GM06990 (cell line): ENCODE results near the gene CTDSP2.

Source experiments
- DNase-seq: peaks from one replicate; pipeline ENCODE4 v3.0.0-alpha.2; 2011; ENCODE audit not compliant: insufficient read length; ENCODE audit errors: extremely low read depth
- H3K27me3 ChIP-seq: replicated peaks from 2 replicates; pipeline ENCODE4 v1.6.0; 2011; ENCODE audit warnings: low read length; ENCODE audit not compliant: control insufficient read depth, insufficient read depth
- H3K36me3 ChIP-seq: 2 replicates; pipeline ENCODE4 v1.5.1; 2011; ENCODE audit warnings: low read length; ENCODE audit not compliant: control insufficient read depth, insufficient read depth
- H3K4me3 ChIP-seq: replicated peaks from 2 replicates; pipeline ENCODE4 v1.5.1; 2011; ENCODE audit warnings: low read depth, mild to moderate bottlenecking, control low read depth, low read length
- CTCF ChIP-seq: IDR thresholded peaks from 2 replicates; pipeline ENCODE4 v1.5.1; 2011; ENCODE audit warnings: low read length, control low read depth, mild to moderate bottlenecking, inconsistent platforms; ENCODE audit not compliant: insufficient read depth, poor library complexity, severe bottlenecking

Gene CTDSP2

GRCh38 chr12:57872362-57872761, 25.8 kb upstream of the CTDSP2 start:
- Histone ChIP-seq H3K4me3 (no peak overlapping the region), H3K36me3 (no peaks in the 10 kb centered on the region), H3K27me3 (no peaks in the 10 kb centered on the region)
- TF ChIP-seq CTCF: no peak
- no peak for DNase-seq

- Histone ChIP-seq H3K36me3 (no peaks in the 10 kb centered on the region), H3K4me3 (no peak overlapping the region), H3K27me3 (no peaks in the 10 kb centered on the region)
- no peak for TF ChIP-seq CTCF
- DNase-seq: no peak
Measured at GRCh38 chr12:57869927-57870318, 23.4 kb upstream of the CTDSP2 start.

- no peak for DNase-seq
- no peaks in the 10 kb centered on the region for H3K36me3 ChIP-seq
- no peak overlapping the region for H3K4me3 ChIP-seq
- no peaks in the 10 kb centered on the region for H3K27me3 ChIP-seq
- no peak for TF ChIP-seq CTCF
Measured at GRCh38 chr12:57869298-57869926, 22.9 kb upstream of the CTDSP2 start.

GRCh38 chr12:57868851-57869268, 22.3 kb upstream of the CTDSP2 start:
- Histone ChIP-seq H3K4me3 (no peak overlapping the region), H3K27me3 (no peaks in the 10 kb centered on the region), H3K36me3 (no peaks in the 10 kb centered on the region)
- TF ChIP-seq CTCF: no peak
- DNase-seq: no peak

- Histone ChIP-seq H3K36me3 (no peaks in the 10 kb centered on the region), H3K27me3 (no peaks in the 10 kb centered on the region; the same call in 1 of the 2 replicates), H3K4me3 (no peak overlapping the region)
- no peak for DNase-seq
- TF ChIP-seq CTCF: no peak
Measured at GRCh38 chr12:57868221-57868620, 21.7 kb upstream of the CTDSP2 start.
